Heart left ventricle (tissue), 13 donors: ENCODE data around the gene LGI2.

Experiments
- CTCF ChIP-seq, 12 donors: fragments of 200-600 bp; sonication (generic) in 4 of 12; IDR thresholded peaks; one replicate each; pipeline versions ENCODE4 v1.5.0 to v1.8.0; 2018 to 2022; ENCODE audit warnings: antibody characterized with exemption in 12 of 12, mild to moderate bottlenecking in 5 of 12
- POLR2A ChIP-seq, 2 donors: fragments of 450-650 bp; IDR thresholded peaks; one replicate each; pipeline ENCODE4 v1.6.1; 2017; ENCODE audit warnings: antibody characterized with exemption in 2 of 2, mild to moderate bottlenecking in 2 of 2, moderate library complexity in 2 of 2
- donor health status: ischemic (EF 13 %, LVEDD 7.1; RV severe dilation, severe dysfunction).
- donor health status: DM: no; HTN: yes; CAD: no.
- donor health status: DM: no; HTN: no; CAD: no.
- donor health status: ischemic (EF 25% LVEDD 6.9; RV normal size, moderate dysfunction).
- donor health status: ischemic (EF 25% LVEDD 5.7; RV mildly dilated, moderate dysfunction).
- donor health status: ischemic (EF 35%, LVEDD 5.7; RV mildly dilated, moderate dysfunction).
- donor health status: nonischemic (EF 11% LVEDD 7.7; RV severe dilation, severe dysfunction).
- donor health status: DM: yes; HTN: yes; CAD: no.
- donor health status: PGD.
- donor health status: ischemic (EF 29% LVEDD 5.4; RV normal size, mild dysfunction).
- donor health status: nonischemic (EF 23%, LVEDD 6.1; RV moderate dilation, normal function).

- TF ChIP-seq CTCF (IDR thresholded peaks at IDR 0.05) (no peak), POLR2A (IDR thresholded peaks at IDR 0.05) (no peak)
Measured at GRCh38 chr4:24984602-24985532, 45.9 kb downstream of the LGI2 start.
